ENCODE data around the gene YWHAH.

YWHAH gene

GRCh38 chr22:31983911-31984656, 39.7 kb downstream of the YWHAH start:
- WGBS, 2 experiments (ENCODE audit: insufficient coverage in 2 of 2) = 71 to 84% methylated on average over 5 of the region's 6 CpGs
- H3K9me3 ChIP-seq (ENCODE audit: control insufficient read depth, low read length) = no peaks in the 10 kb centered on the region
- H3K36me3 ChIP-seq (ENCODE audit: control insufficient read depth, insufficient read depth, low read length) = no peaks in the 10 kb centered on the region
- H3K4me3 ChIP-seq (ENCODE audit: extremely low read depth, insufficient read depth, low read length, poor library complexity, severe bottlenecking) = no peak overlapping the region
- no peaks in the 10 kb centered on the region for H3K4me1 ChIP-seq (ENCODE audit: control insufficient read depth, insufficient read depth, low read length, poor library complexity, severe bottlenecking)
- H3K27ac ChIP-seq (ENCODE audit: low read depth, low read length, severe bottlenecking) = no peak overlapping the region

- 73 to 100% methylated on average over 1 of the region's 1 CpG for WGBS, 2 experiments (ENCODE audit: insufficient coverage in 2 of 2)
Measured at GRCh38 chr22:31987218-31987617, 42.9 kb downstream of the YWHAH start.

GRCh38 chr22:31991102-31991839, 46.9 kb downstream of the YWHAH start:
- no peaks in the 10 kb centered on the region for H3K36me3 ChIP-seq (ENCODE audit: control insufficient read depth, insufficient read depth, low read length)
- no peaks in the 10 kb centered on the region for H3K9me3 ChIP-seq (ENCODE audit: control insufficient read depth, low read length)
- no peak overlapping the region for H3K27ac ChIP-seq (ENCODE audit: low read depth, low read length, severe bottlenecking)
- no peak overlapping the region for H3K4me3 ChIP-seq (ENCODE audit: extremely low read depth, insufficient read depth, low read length, poor library complexity, severe bottlenecking)
- no peaks in the 10 kb centered on the region for H3K4me1 ChIP-seq (ENCODE audit: control insufficient read depth, insufficient read depth, low read length, poor library complexity, severe bottlenecking)
- 69 to 100% methylated on average over 2 to 3 of the region's 4 CpGs for WGBS, 2 experiments (ENCODE audit: insufficient coverage in 2 of 2)

More at GRCh38 chr22:31987218-31987617, 42.9 kb downstream of the YWHAH start:
- H3K4me3 ChIP-seq (ENCODE audit: extremely low read depth, insufficient read depth, low read length, poor library complexity, severe bottlenecking) = no peak overlapping the region
- H3K9me3 ChIP-seq (ENCODE audit: control insufficient read depth, low read length) = no peaks in the 10 kb centered on the region
- H3K27ac ChIP-seq (ENCODE audit: low read depth, low read length, severe bottlenecking) = no peak overlapping the region
- no peaks in the 10 kb centered on the region for H3K36me3 ChIP-seq (ENCODE audit: control insufficient read depth, insufficient read depth, low read length)
- H3K4me1 ChIP-seq (ENCODE audit: control insufficient read depth, insufficient read depth, low read length, poor library complexity, severe bottlenecking) = no peaks in the 10 kb centered on the region

GRCh38 chr22:31995046-31995445, 50.7 kb downstream of the YWHAH start:
- H3K4me1 ChIP-seq (ENCODE audit: control insufficient read depth, insufficient read depth, low read length, poor library complexity, severe bottlenecking) = no peaks in the 10 kb centered on the region
- no peak overlapping the region for H3K4me3 ChIP-seq (ENCODE audit: extremely low read depth, insufficient read depth, low read length, poor library complexity, severe bottlenecking)
- no peak overlapping the region for H3K27ac ChIP-seq (ENCODE audit: low read depth, low read length, severe bottlenecking)
- H3K36me3 ChIP-seq (ENCODE audit: control insufficient read depth, insufficient read depth, low read length) = no peaks in the 10 kb centered on the region
- WGBS, 2 experiments (ENCODE audit: insufficient coverage in 2 of 2) = 83 to 100% methylated on average over 1 of the region's 3 CpGs
- H3K9me3 ChIP-seq (ENCODE audit: control insufficient read depth, low read length) = no peaks in the 10 kb centered on the region

- no peak overlapping the region for H3K4me3 ChIP-seq (ENCODE audit: extremely low read depth, insufficient read depth, low read length, poor library complexity, severe bottlenecking)
- no peaks in the 10 kb centered on the region for H3K9me3 ChIP-seq (ENCODE audit: control insufficient read depth, low read length)
- WGBS, 2 experiments (ENCODE audit: insufficient coverage in 2 of 2) = 67 to 80% methylated on average over 2 of the region's 3 CpGs
- no peak overlapping the region for H3K27ac ChIP-seq (ENCODE audit: low read depth, low read length, severe bottlenecking)
- no peaks in the 10 kb centered on the region for H3K36me3 ChIP-seq (ENCODE audit: control insufficient read depth, insufficient read depth, low read length)
- H3K4me1 ChIP-seq (ENCODE audit: control insufficient read depth, insufficient read depth, low read length, poor library complexity, severe bottlenecking) = no peaks in the 10 kb centered on the region
Measured at GRCh38 chr22:31995807-31996206, 51.5 kb downstream of the YWHAH start.

GRCh38 chr22:31998784-31999385, 54.5 kb downstream of the YWHAH start:
- WGBS, 2 experiments (ENCODE audit: insufficient coverage in 2 of 2) = 60% methylated on average over 1 of the region's 3 CpGs; no CpG with 5 or more reads in 1 of the 2 experiments
- Histone ChIP-seq H3K27ac (ENCODE audit: low read depth, low read length, severe bottlenecking) (no peak overlapping the region), H3K4me1 (ENCODE audit: control insufficient read depth, insufficient read depth, low read length, poor library complexity, severe bottlenecking) (no peaks in the 10 kb centered on the region), H3K9me3 (ENCODE audit: control insufficient read depth, low read length) (no peaks in the 10 kb centered on the region), H3K36me3 (ENCODE audit: control insufficient read depth, insufficient read depth, low read length) (no peaks in the 10 kb centered on the region), H3K4me3 (ENCODE audit: extremely low read depth, insufficient read depth, low read length, poor library complexity, severe bottlenecking) (no peak overlapping the region)

- Histone ChIP-seq H3K4me3 (ENCODE audit: extremely low read depth, insufficient read depth, low read length, poor library complexity, severe bottlenecking) (no peak overlapping the region), H3K9me3 (ENCODE audit: control insufficient read depth, low read length) (no peaks in the 10 kb centered on the region), H3K27ac (ENCODE audit: low read depth, low read length, severe bottlenecking) (no peak overlapping the region), H3K36me3 (ENCODE audit: control insufficient read depth, insufficient read depth, low read length) (no peaks in the 10 kb centered on the region), H3K4me1 (ENCODE audit: control insufficient read depth, insufficient read depth, low read length, poor library complexity, severe bottlenecking) (no peaks in the 10 kb centered on the region)
- WGBS, 2 experiments (ENCODE audit: insufficient coverage in 2 of 2) = 80 to 88% methylated on average over 1 of the region's 1 CpG
Measured at GRCh38 chr22:32000181-32000580, 55.8 kb downstream of the YWHAH start.

- Histone ChIP-seq H3K27ac (ENCODE audit: low read depth, low read length, severe bottlenecking) (peak overlapping the region; percentile 23), H3K36me3 (ENCODE audit: control insufficient read depth, insufficient read depth, low read length) (no peaks in the 10 kb centered on the region), H3K9me3 (ENCODE audit: control insufficient read depth, low read length) (no peaks in the 10 kb centered on the region), H3K4me3 (ENCODE audit: extremely low read depth, insufficient read depth, low read length, poor library complexity, severe bottlenecking) (no peak overlapping the region), H3K4me1 (ENCODE audit: control insufficient read depth, insufficient read depth, low read length, poor library complexity, severe bottlenecking) (no peaks in the 10 kb centered on the region)
- WGBS, 2 experiments (ENCODE audit: insufficient coverage in 2 of 2) = 80 to 88% methylated on average over 1 of the region's 1 CpG
Measured at GRCh38 chr22:32005453-32005852, 61.1 kb downstream of the YWHAH start.
